ENCODE data around the gene LIMK1. TPM values are rescaled to one million over a fixed set of nuclear protein-coding genes. Genes with fewer than 3 reads are reported as not detected.

The LIMK1 gene
- total and polyA plus RNA-seq, 7 donors = 12.0 to 95.8 (median 28.7) TPM

GRCh38 chr7:74105992-74106391, 22.4 kb downstream of the LIMK1 start:
- Histone ChIP-seq H3K9me3 (no peaks in the 10 kb centered on the region), H3K27me3 (ENCODE audit: insufficient read depth in 3 of 3, low read length in 2 of 3) (no peaks in the 10 kb centered on the region), H3K27ac (no peak overlapping the region), H3K4me3 (no peak overlapping the region), H3K4me1 (peaks cover 5% of the 10 kb centered on the region), H3K36me3 (ENCODE audit: insufficient read depth in 1 of 2, low read depth in 1 of 2) (peaks cover 0 to 98% of the 10 kb centered on the region in 2 donors)
- 89 to 92% (median 90%) methylated on average over 11 of the region's 11 CpGs for WGBS, 3 donors
- TF ChIP-seq CTCF (IDR thresholded peaks at IDR 0.05) = no peak
- intact Hi-C loops (cut with DNase I) = loop anchor here in 1 of 2 donors (5.0 kb wide), 1 partner anchor 66 kb away; the partner anchor contains the start of gene EIF4H
- no peak for ATAC-seq
- DNase-seq = no peak

- intact Hi-C loops (cut with DNase I) = loop anchor here in 1 of 2 donors (5.0 kb wide), 1 partner anchor 65 kb away; the partner anchor contains the start of gene EIF4H
- 94 to 98% (median 97%) methylated on average over 17 to 18 of the region's 18 CpGs for whole genome bisulfite sequencing, 3 donors
- Histone ChIP-seq H3K9me3 (no peaks in the 10 kb centered on the region), H3K4me1 (peaks cover 5% of the 10 kb centered on the region), H3K4me3 (no peak overlapping the region), H3K27ac (no peak overlapping the region), H3K36me3 (ENCODE audit: insufficient read depth in 1 of 2, low read depth in 1 of 2) (peaks cover 0 to 98% of the 10 kb centered on the region in 2 donors), H3K27me3 (ENCODE audit: insufficient read depth in 3 of 3, low read length in 2 of 3) (no peaks in the 10 kb centered on the region)
- ATAC-seq (no peak), DNase-seq (no peak)
- no peak for TF ChIP-seq CTCF (IDR thresholded peaks at IDR 0.05)
Measured at GRCh38 chr7:74106846-74107245, 23.2 kb downstream of the LIMK1 start.

GRCh38 chr7:74115326-74115725, 31.7 kb downstream of the LIMK1 start:
- no peaks in the 10 kb centered on the region for H3K27me3 ChIP-seq (ENCODE audit: insufficient read depth in 3 of 3, low read length in 2 of 3)
- 72 to 76% (median 74%) methylated on average over 17 of the region's 17 CpGs for WGBS, 3 donors
- TF ChIP-seq CTCF (IDR thresholded peaks at IDR 0.05) = no peak
- DNase-seq = no peak
- H3K36me3 ChIP-seq (ENCODE audit: insufficient read depth in 1 of 2, low read depth in 1 of 2) = peaks cover 0 to 97% of the 10 kb centered on the region in 2 donors
- no peak overlapping the region for H3K27ac ChIP-seq
- intact Hi-C loops (cut with DNase I) = no loop called here
- peak in 2 of 4 donors; percentile 17 to 24 for ATAC-seq
- no peaks in the 10 kb centered on the region for H3K4me1 ChIP-seq
- H3K4me3 ChIP-seq = no peak overlapping the region
- H3K9me3 ChIP-seq = no peaks in the 10 kb centered on the region

- no peak for DNase-seq
- intact Hi-C loops (cut with DNase I) = no loop called here
- Histone ChIP-seq H3K9me3 (no peaks in the 10 kb centered on the region), H3K4me3 (no peak overlapping the region), H3K4me1 (no peaks in the 10 kb centered on the region), H3K27ac (no peak overlapping the region), H3K36me3 (ENCODE audit: insufficient read depth in 1 of 2, low read depth in 1 of 2) (peaks cover 0 to 97% of the 10 kb centered on the region in 2 donors), H3K27me3 (ENCODE audit: insufficient read depth in 3 of 3, low read length in 2 of 3) (no peaks in the 10 kb centered on the region)
- no peak for TF ChIP-seq CTCF (IDR thresholded peaks at IDR 0.05)
- no peak for ATAC-seq
- WGBS, 3 donors = 84 to 90% (median 88%) methylated on average over 13 of the region's 13 CpGs
Measured at GRCh38 chr7:74116356-74116755, 32.8 kb downstream of the LIMK1 start.

- TF ChIP-seq CTCF (IDR thresholded peaks at IDR 0.05) = no peak
- 96 to 97% (median 97%) methylated on average over 4 of the region's 4 CpGs for WGBS, 3 donors
- H3K27me3 ChIP-seq (ENCODE audit: insufficient read depth in 3 of 3, low read length in 2 of 3) = no peaks in the 10 kb centered on the region
- no peak overlapping the region for H3K4me3 ChIP-seq
- no peak overlapping the region for H3K27ac ChIP-seq
- ATAC-seq = no peak
- intact Hi-C loops (cut with DNase I) = loop anchor here (5.0 to 10.0 kb wide), 2 partner anchors 37 to 95 kb away; partner anchors contain the start of gene LAT2 (in 1 of the 2)
- no peaks in the 10 kb centered on the region for H3K4me1 ChIP-seq
- H3K9me3 ChIP-seq = no peaks in the 10 kb centered on the region
- peaks cover 0 to 76% of the 10 kb centered on the region in 2 donors for H3K36me3 ChIP-seq (ENCODE audit: insufficient read depth in 1 of 2, low read depth in 1 of 2)
- DNase-seq = no peak
Measured at GRCh38 chr7:74119831-74120230, 36.2 kb downstream of the LIMK1 start.

Measured in psoas muscle (tissue), 8 donors.